Coronary artery (tissue), 2 donors: ENCODE results near the gene TMEM192.
"Not testable (repeated sequence)": the region's sequence is repeated elsewhere in the genome, so short reads cannot be mapped to it uniquely, and the experiment has no call there.

Source experiments
- DNase-seq: peaks from one replicate; pipeline ENCODE4 v3.0.0-alpha.2; 2017; ENCODE audit warnings: low spot score
- H3K27ac ChIP-seq, 2 donors: fragments of 200-600 bp; sonication (generic); one replicate each; pipeline ENCODE4 v1.5.1; 2016 to 2019
- H3K4me3 ChIP-seq: fragments of 200-600 bp; sonication (generic); 2 replicates; pipeline ENCODE4 v1.5.1; 2016; ENCODE audit warnings: mild to moderate bottlenecking, moderate library complexity
- TF ChIP-seq, protein P1 (sequence below): fragments of 200-600 bp; sonication (generic); IDR thresholded peaks from one replicate; pipeline ENCODE4 v1.5.1; 2019; ENCODE audit warnings: antibody characterized with exemption

The TMEM192 gene

DNA sequence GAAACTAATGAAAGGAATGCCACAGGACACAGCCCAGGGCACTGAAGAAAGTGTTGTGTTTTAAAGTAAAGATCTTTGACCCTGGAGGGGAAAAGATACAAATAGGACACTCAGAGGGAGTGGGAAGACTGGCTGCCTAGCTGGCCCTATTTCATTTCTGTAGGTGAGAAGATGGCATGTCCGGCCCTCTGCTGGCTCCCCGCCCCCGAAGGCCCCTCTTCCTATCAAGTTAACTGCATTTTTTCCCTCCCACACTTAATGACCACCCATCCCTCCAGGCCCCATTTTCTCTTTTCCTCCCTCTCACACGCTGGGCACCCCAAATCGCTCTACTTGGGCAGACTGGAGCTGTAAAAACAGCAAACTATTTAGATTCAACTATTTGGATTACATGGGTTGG is 64.5 kb downstream of the TMEM192 start:
- H3K27ac ChIP-seq = no peak overlapping the region
- TF ChIP-seq, protein P1, sequence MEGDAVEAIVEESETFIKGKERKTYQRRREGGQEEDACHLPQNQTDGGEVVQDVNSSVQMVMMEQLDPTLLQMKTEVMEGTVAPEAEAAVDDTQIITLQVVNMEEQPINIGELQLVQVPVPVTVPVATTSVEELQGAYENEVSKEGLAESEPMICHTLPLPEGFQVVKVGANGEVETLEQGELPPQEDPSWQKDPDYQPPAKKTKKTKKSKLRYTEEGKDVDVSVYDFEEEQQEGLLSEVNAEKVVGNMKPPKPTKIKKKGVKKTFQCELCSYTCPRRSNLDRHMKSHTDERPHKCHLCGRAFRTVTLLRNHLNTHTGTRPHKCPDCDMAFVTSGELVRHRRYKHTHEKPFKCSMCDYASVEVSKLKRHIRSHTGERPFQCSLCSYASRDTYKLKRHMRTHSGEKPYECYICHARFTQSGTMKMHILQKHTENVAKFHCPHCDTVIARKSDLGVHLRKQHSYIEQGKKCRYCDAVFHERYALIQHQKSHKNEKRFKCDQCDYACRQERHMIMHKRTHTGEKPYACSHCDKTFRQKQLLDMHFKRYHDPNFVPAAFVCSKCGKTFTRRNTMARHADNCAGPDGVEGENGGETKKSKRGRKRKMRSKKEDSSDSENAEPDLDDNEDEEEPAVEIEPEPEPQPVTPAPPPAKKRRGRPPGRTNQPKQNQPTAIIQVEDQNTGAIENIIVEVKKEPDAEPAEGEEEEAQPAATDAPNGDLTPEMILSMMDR = no peak
- no peak for DNase-seq
- H3K4me3 ChIP-seq = no peak overlapping the region

DNA sequence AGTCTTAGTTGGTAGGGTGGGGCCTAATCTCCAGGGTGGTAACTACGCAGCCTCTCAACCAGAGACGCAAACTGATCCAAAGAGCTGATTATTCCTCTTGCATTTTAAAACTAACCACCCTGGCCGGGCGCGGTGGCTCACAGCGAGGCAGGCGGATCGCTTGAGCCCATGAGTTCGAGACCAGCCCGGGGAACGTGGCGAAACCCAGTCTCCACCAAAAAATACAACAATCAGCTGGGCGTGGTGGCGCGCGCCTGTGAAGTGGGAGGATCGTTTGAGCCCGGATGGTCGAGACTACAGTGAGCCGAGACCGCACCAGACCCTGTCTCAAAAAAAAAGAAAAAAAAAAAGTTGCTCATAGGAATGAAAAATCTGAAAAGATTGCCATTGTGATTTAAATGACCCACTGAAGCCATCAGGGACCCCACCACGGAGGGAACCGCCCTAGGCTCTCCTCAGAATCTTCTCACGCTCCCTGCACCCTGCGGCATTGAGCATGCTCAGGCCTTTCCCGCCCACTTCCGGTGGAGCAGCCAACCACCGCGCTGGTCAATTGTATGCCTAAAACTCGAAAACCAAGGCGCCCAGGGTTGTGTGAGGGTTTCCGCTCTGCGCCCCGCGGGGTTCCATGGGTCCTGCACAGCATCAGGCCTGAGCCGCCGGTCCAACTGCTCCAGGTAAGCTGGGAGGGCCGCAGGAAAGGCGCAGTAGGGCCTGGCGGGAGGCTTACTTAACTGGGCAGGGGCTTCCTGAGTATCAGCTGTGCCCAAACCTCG is 81.0 kb downstream of the TMEM192 start, which contains the start of gene TRIM60:
TSS of gene TRIM60 (plus strand) at position 564 of the 776 bp plus-strand sequence. CDS start 8,074 bp downstream, outside the sequence.
- DNase-seq = no peak
- Histone ChIP-seq H3K27ac (no peak within 1 kb of the TSS), H3K4me3 (no peak within 1 kb of the TSS)
- TF ChIP-seq, protein P1 = no peak

DNA sequence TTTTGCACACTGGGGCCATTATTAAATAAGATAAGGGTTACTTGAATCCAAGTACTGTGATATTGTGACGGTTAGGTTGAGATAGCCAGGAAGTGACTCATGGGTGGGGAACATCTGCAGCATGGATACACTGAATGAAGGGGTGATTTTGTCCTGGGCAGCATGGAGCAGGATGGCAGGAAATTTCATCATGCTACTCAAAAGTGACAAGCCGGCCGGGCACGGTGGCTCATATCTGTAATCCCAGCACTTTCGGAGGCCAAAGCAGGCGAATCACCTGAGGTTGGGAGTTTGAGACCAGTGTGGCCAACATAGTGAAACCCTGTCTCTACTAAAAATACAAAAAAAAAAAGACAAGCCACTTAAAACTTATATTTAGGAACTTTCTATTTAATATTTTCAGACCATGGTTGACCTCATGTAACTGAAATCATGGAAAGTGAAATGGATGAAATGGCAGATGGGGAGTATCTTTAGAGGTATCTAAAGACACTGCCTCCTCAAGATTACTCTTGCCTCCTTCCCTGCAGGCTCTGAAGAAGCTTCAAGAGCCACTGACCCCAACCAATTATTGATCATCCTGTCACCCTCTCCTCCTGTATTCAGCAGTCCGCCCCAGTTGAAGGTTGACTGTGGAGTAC is 84.8 kb downstream of the TMEM192 start:
- no peak overlapping the region for H3K27ac ChIP-seq
- DNase-seq = no peak
- no peak overlapping the region for H3K4me3 ChIP-seq
- TF ChIP-seq, protein P1 = no peak

DNA sequence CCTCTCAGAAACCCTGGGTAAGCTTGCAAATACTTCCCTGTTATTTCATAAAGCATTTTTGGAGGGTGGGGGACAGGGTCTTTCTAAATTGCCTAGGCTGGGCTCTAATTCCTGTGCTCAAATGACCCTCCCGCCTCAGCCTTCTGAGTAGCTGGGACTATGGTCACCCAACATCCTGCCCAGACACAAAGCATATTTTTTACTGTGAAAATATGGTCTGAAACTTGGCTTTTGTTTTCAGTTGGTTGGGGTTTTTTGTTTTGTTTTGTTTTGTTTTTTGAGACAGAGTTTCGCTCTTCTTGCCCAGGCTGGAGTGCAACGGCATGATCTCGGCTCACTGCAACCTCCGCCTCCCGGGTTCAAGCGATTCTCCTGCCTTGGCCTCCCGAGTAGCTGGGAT is 86.9 kb downstream of the TMEM192 start:
- DNase-seq, H3K4me3 ChIP-seq, H3K27ac ChIP-seq: not testable (repeated sequence)
